WERI-Rb-1 (cell line): ENCODE data around the gene DYDC2.

Experiments used
- DNase-seq: peaks from one replicate; pipeline ENCODE4 v3.0.0-alpha.2; 2020
- H3K27ac ChIP-seq: fragments of 250-450 bp; sonication (Bioruptor Pico); 2 replicates; pipeline ENCODE4 v1.5.1; 2020; ENCODE audit warnings: mild to moderate bottlenecking, moderate library complexity
- H3K27me3 ChIP-seq: fragments of 250-450 bp; sonication (Bioruptor Pico); 2 replicates; pipeline ENCODE4 v1.5.1; 2021; ENCODE audit warnings: mild to moderate bottlenecking, low read depth, moderate library complexity; ENCODE audit not compliant: insufficient read depth, severe bottlenecking
- H3K36me3 ChIP-seq: fragments of 250-450 bp; sonication (Bioruptor Pico); 2 replicates; pipeline ENCODE4 v1.5.1; 2020; ENCODE audit warnings: mild to moderate bottlenecking, moderate library complexity
- H3K4me3 ChIP-seq: 2 replicates; pipeline ENCODE4 v1.5.1; 2011; ENCODE audit warnings: low read depth, mild to moderate bottlenecking, control low read depth, low read length
- H3K9me3 ChIP-seq: fragments of 250-450 bp; sonication (Bioruptor Pico); 2 replicates; pipeline ENCODE4 v1.5.1; 2021; ENCODE audit warnings: mild to moderate bottlenecking, moderate library complexity; ENCODE audit not compliant: severe bottlenecking
- TF ChIP-seq, protein P1 (sequence below): IDR thresholded peaks from 2 replicates; pipeline ENCODE4 v1.5.1; 2011; ENCODE audit warnings: low read depth, mild to moderate bottlenecking, control low read depth, inconsistent platforms, low read length

Gene DYDC2, protein sequence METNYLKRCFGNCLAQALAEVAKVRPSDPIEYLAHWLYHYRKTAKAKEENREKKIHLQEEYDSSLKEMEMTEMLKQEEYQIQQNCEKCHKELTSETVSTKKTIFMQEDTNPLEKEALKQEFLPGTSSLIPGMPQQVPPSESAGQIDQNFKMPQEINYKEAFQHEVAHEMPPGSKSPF

DNA sequence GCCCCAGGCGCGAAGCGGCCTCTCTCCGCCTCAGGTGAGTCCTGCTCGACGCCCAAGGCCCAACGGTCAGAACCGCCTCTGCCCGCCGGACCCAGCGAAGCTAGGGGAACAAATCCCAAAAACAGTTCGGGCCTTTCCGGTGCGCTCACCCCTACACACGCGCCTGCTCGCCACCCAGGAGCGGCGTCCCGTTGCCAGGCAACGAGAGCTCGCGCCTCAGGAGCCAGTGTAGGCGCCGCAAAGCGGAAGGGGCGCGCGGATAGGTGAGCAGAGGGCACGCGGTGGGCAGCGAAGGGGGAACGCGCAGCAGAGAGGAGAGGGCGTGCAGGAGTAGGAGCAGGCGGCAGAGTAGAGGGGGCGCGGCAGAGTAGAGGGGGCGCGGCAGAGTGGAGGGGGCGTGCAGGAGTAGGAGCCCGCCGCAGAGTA is at the start of gene DYDC2, which contains the start of gene DYDC1:
DYDC2 (plus strand) TSS at position 219 of the 426 bp plus-strand sequence. CDS start 5,663 bp downstream, outside the sequence.
DYDC1 (minus strand) TSS at position 193 of the 426 bp plus-strand sequence. CDS start 4,154 bp downstream, outside the sequence.
- H3K4me3 ChIP-seq = peak within 1 kb of the TSS; percentile 56

DNA sequence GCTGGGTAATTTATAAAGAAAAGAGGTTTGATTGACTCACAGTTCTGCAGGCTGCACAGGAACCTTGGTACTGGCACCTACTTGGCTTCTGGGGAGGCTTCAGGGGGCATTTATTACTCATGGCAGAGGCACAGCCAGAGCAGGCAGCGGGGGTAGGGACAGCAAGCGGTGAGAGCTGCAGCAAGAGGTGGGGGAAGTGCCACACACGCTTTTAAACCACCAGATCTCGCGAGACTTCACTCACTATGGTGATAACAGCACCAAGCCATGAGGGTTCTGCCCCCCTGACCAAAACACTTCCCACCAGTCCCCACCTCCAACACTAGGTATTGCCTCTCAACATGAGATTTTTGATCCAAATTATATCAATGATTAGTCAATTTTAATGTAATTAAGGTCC is 43.1 kb upstream of the DYDC2 start:
- H3K9me3 ChIP-seq = peaks cover 3% of the 10 kb centered on the region
- H3K27me3 ChIP-seq = no peaks in the 10 kb centered on the region
- H3K4me3 ChIP-seq = no peak overlapping the region
- H3K36me3 ChIP-seq = no peaks in the 10 kb centered on the region
- H3K27ac ChIP-seq = no peak overlapping the region
- no peak for DNase-seq
- TF ChIP-seq, protein P1, sequence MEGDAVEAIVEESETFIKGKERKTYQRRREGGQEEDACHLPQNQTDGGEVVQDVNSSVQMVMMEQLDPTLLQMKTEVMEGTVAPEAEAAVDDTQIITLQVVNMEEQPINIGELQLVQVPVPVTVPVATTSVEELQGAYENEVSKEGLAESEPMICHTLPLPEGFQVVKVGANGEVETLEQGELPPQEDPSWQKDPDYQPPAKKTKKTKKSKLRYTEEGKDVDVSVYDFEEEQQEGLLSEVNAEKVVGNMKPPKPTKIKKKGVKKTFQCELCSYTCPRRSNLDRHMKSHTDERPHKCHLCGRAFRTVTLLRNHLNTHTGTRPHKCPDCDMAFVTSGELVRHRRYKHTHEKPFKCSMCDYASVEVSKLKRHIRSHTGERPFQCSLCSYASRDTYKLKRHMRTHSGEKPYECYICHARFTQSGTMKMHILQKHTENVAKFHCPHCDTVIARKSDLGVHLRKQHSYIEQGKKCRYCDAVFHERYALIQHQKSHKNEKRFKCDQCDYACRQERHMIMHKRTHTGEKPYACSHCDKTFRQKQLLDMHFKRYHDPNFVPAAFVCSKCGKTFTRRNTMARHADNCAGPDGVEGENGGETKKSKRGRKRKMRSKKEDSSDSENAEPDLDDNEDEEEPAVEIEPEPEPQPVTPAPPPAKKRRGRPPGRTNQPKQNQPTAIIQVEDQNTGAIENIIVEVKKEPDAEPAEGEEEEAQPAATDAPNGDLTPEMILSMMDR = no peak

More for the DNA sequence above, at the start of gene DYDC2, which contains the start of gene DYDC1:
- no peaks in the 10 kb centered on the region for H3K9me3 ChIP-seq
- H3K27me3 ChIP-seq = no peaks in the 10 kb centered on the region
- TF ChIP-seq, protein P1 = no peak
- peak within 1 kb of the TSS; percentile 33; the same call in 1 of the 2 replicates for H3K27ac ChIP-seq
- DNase-seq = peak; percentile 82
- H3K36me3 ChIP-seq = no peaks in the 10 kb centered on the region

DNA sequence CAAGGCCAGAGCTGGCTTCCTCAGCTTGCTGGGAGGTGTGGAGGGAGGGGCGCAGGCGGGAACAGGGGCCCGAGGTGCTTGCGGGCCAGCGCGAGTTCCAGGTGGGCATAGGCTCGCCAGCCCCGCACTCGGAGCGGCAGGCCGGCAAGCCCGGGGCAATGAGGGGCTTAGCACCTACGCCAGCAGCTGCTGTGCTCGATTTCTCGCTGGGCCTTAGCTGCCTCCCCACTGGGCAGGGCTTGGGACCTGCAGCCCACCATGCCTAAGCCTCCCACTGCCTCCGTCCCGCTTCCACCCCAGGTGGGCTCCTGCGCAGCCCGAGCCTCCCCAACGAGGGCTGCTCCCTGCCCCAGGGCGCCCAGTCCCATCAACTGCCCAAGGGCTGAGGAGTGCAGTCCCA is 41.2 kb upstream of the DYDC2 start:
- TF ChIP-seq, protein P1 = no peak
- Histone ChIP-seq H3K36me3 (no peaks in the 10 kb centered on the region), H3K27me3 (no peaks in the 10 kb centered on the region), H3K9me3 (peaks cover 3% of the 10 kb centered on the region), H3K4me3 (no peak overlapping the region), H3K27ac (no peak overlapping the region)
- DNase-seq = no peak

DNA sequence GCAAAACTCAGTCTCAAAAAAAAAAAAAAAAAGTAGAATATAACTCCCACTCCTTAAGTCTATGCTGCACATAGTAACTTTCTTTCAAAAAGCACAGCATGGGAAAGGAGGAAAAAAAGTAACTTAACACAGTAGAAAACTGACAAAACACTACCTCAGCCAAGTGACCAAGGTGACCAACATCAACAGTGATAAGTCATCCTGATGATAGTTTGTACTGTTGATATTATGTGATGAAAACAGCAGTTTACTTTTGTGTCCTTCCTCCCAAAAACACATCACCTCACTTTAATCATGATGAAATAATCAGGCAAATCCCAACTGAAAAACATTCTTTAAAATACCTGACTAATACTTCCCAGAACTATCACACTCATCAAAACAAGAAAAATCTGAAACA is 37.8 kb upstream of the DYDC2 start:
- no peaks in the 10 kb centered on the region for H3K9me3 ChIP-seq
- no peak for DNase-seq
- H3K27ac ChIP-seq = no peak overlapping the region

DNA sequence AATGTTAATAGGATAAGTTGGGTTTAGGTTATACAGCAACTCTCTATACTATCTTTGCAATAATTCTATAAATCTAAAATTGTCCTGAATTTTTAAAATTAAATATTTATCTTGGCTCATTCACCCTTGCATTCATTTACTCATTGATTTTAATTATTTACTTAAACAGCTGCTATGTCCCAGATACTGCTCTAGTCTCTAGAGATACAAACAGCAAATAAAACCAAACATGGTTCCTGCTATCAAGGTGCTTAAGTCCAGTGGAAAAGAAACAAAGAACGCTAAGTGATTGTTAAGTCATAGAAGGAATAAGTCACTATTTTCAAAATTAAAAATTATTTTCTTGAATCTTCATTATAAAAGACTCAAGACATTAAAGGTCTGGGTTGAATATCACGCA is 37.3 kb upstream of the DYDC2 start:
- no peak for DNase-seq
- no peak overlapping the region for H3K27ac ChIP-seq
- no peaks in the 10 kb centered on the region for H3K27me3 ChIP-seq
- no peaks in the 10 kb centered on the region for H3K9me3 ChIP-seq
- TF ChIP-seq, protein P1 = no peak
- H3K36me3 ChIP-seq = no peaks in the 10 kb centered on the region
- H3K4me3 ChIP-seq = no peak overlapping the region

More for the DNA sequence above, 37.8 kb upstream of the DYDC2 start:
- no peaks in the 10 kb centered on the region for H3K36me3 ChIP-seq
- no peak overlapping the region for H3K4me3 ChIP-seq
- H3K27me3 ChIP-seq = no peaks in the 10 kb centered on the region
- TF ChIP-seq, protein P1 = no peak

DNA sequence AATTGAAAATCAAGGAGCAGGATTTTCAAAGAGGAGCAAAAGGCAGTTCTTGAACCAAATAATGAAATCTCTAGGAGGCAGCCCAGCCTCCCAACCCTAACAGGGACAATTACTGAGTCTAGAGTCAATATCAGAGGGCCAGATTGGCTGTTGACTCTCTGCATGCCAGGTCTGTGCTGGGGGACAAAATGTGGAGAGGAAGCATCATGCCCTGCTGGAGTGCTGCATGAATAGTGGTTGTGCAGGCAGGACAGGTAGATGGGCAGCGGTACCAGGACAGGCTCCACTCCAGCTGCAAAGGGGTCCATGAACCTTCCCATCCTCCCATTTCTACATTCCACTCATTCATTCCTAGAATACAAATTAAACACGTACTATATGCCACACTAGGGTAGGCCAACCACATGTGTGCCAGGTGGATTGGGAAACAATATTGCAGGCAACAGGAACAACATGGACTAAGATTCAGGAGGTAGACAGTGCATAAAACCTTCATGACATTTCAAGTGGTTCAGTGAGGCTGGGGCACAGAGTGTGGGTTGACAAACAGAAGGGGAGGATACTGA is 36.8 kb upstream of the DYDC2 start:
- no peak for DNase-seq
- H3K4me3 ChIP-seq = no peak overlapping the region
- no peaks in the 10 kb centered on the region for H3K27me3 ChIP-seq
- no peaks in the 10 kb centered on the region for H3K9me3 ChIP-seq
- TF ChIP-seq, protein P1 = no peak
- H3K27ac ChIP-seq = no peak overlapping the region
- H3K36me3 ChIP-seq = no peaks in the 10 kb centered on the region
